Neuronal stem cell (in vitro differentiated cells): ENCODE results near the gene SMIM10L2A.

ENCODE experiments used
- DNase-seq: peaks from one replicate; pipeline ENCODE4 v3.0.0-alpha.2; 2013; ENCODE audit warnings: low spot score
- H2AFZ ChIP-seq: one replicate; pipeline ENCODE4 v1.6.1; 2013; ENCODE audit warnings: mild to moderate bottlenecking, low read length, inconsistent platforms
- H2AK5ac ChIP-seq: 2 replicates; pipeline ENCODE4 v1.6.1; 2013; ENCODE audit warnings: low read depth, mild to moderate bottlenecking, inconsistent platforms, low read length, moderate library complexity, mixed read lengths
- H2BK120ac ChIP-seq: 2 replicates; pipeline ENCODE4 v1.6.1; 2013; ENCODE audit warnings: low read depth, mild to moderate bottlenecking, inconsistent platforms, low read length, moderate library complexity, mixed read lengths
- H2BK12ac ChIP-seq: one replicate; pipeline ENCODE4 v1.6.1; 2013; ENCODE audit warnings: low read length, inconsistent platforms
- H2BK15ac ChIP-seq: 2 replicates; pipeline ENCODE4 v1.6.1; 2013; ENCODE audit warnings: mild to moderate bottlenecking, low read length, inconsistent platforms, mixed read lengths
- H2BK5ac ChIP-seq: one replicate; pipeline ENCODE4 v1.6.1; 2013; ENCODE audit warnings: inconsistent platforms, mild to moderate bottlenecking, low read length, moderate library complexity
- H3K14ac ChIP-seq: one replicate; pipeline ENCODE4 v1.6.1; 2013; ENCODE audit warnings: low read length, inconsistent platforms
- H3K18ac ChIP-seq: 2 replicates; pipeline ENCODE4 v1.6.1; 2013; ENCODE audit warnings: low read length, inconsistent platforms
- H3K23ac ChIP-seq: 2 replicates; pipeline ENCODE4 v1.6.1; 2013; ENCODE audit warnings: low read depth, mild to moderate bottlenecking, mixed read lengths, low read length, inconsistent platforms; ENCODE audit not compliant: poor library complexity
- H3K27ac ChIP-seq: replicated peaks from 3 replicates; pipeline ENCODE4 v1.5.1; 2013; ENCODE audit warnings: low read length, inconsistent platforms
- H3K27me3 ChIP-seq, 3 experiments: 2 replicates each; pipeline ENCODE4 v1.6.1; 2013; ENCODE audit warnings: low read length in 3 of 3, mild to moderate bottlenecking in 2 of 3, inconsistent platforms in 1 of 3, low read depth in 1 of 3, mixed read lengths in 1 of 3, moderate library complexity in 1 of 3; ENCODE audit not compliant: control insufficient read depth in 3 of 3, insufficient read depth in 3 of 3
- H3K36me3 ChIP-seq, 2 donors: replicated peaks in 1 of 2; 2 replicates each; pipeline ENCODE4 v1.6.1; 2013; ENCODE audit warnings: low read length in 2 of 2; ENCODE audit not compliant: control insufficient read depth in 2 of 2, insufficient read depth in 2 of 2
- H3K4ac ChIP-seq: 2 replicates; pipeline ENCODE4 v1.6.1; 2013; ENCODE audit warnings: inconsistent platforms, mild to moderate bottlenecking, low read length, moderate library complexity
- H3K4me1 ChIP-seq, 2 donors: 1 replicate in 1 of 2; 2 replicates in 1 of 2; pipeline ENCODE4 v1.6.1; 2013; ENCODE audit warnings: low read length in 2 of 2, low read depth in 1 of 2; ENCODE audit not compliant: control insufficient read depth in 2 of 2, insufficient read depth in 1 of 2
- H3K4me2 ChIP-seq: one replicate; pipeline ENCODE4 v1.6.1; 2013; ENCODE audit warnings: mild to moderate bottlenecking, low read length, inconsistent platforms; ENCODE audit not compliant: insufficient read depth, poor library complexity, severe bottlenecking
- H3K4me3 ChIP-seq, 2 donors: 2 replicates each; pipeline ENCODE4 v1.5.1; 2013; ENCODE audit warnings: low read length in 2 of 2, mild to moderate bottlenecking in 2 of 2, inconsistent platforms in 1 of 2, moderate library complexity in 1 of 2
- H3K79me1 ChIP-seq: one replicate; pipeline ENCODE4 v1.6.1; 2013; ENCODE audit warnings: low read depth, mild to moderate bottlenecking, inconsistent platforms, low read length, moderate library complexity
- H3K9ac ChIP-seq: one replicate; pipeline ENCODE4 v1.6.1; 2013; ENCODE audit warnings: mild to moderate bottlenecking, low read depth, low read length, inconsistent platforms; ENCODE audit not compliant: poor library complexity
- H3K9me3 ChIP-seq, 2 donors: replicated peaks in 1 of 2; 2 replicates each; pipeline versions ENCODE3 to v1.6.1; 2013; ENCODE audit warnings: low read length in 2 of 2, mild to moderate bottlenecking in 2 of 2, inconsistent platforms in 1 of 2, low read depth in 1 of 2, mixed read lengths in 1 of 2, moderate library complexity in 1 of 2; ENCODE audit not compliant: control insufficient read depth in 2 of 2, insufficient read depth in 1 of 2
- H4K8ac ChIP-seq: one replicate; pipeline ENCODE4 v1.6.1; 2013; ENCODE audit warnings: low read depth, mild to moderate bottlenecking, inconsistent platforms, low read length, moderate library complexity
- H4K91ac ChIP-seq: one replicate; pipeline ENCODE4 v1.6.1; 2013; ENCODE audit warnings: low read length, low read depth, mild to moderate bottlenecking, inconsistent platforms; ENCODE audit not compliant: poor library complexity
- WGBS, 2 donors: extraction: QIAGEN DNeasy Blood & Tissue Kit; methylation state at CpG; one replicate each; pipeline ENCODE4 v1.1.7; 2013; ENCODE audit warnings: missing lambda C conversion rate in 2 of 2, mixed read lengths in 1 of 2; ENCODE audit not compliant: insufficient read length in 2 of 2, insufficient replicate concordance in 1 of 2; ENCODE audit errors: extremely low coverage in 2 of 2; 5-methylcytosine and 5-hydroxymethylcytosine counted together

The SMIM10L2A gene

GRCh38 chrX:135424469-135424868 is 2.7 kb downstream of the SMIM10L2A start:
- no peak overlapping the region for H2BK12ac ChIP-seq
- no peak overlapping the region for H3K18ac ChIP-seq
- DNase-seq = no peak
- no peak overlapping the region for H3K4me3 ChIP-seq
- no peaks in the 10 kb centered on the region for H3K4me1 ChIP-seq
- H2BK5ac ChIP-seq = no peak overlapping the region
- no peak overlapping the region for H2AK5ac ChIP-seq
- H2BK120ac ChIP-seq = no peak overlapping the region
- H2AFZ ChIP-seq = no peak overlapping the region
- no peaks in the 10 kb centered on the region for H3K9me3 ChIP-seq
- no peak overlapping the region for H3K27ac ChIP-seq
- H4K8ac ChIP-seq = no peak overlapping the region
- H3K36me3 ChIP-seq = no peaks in the 10 kb centered on the region
- H2BK15ac ChIP-seq = no peak overlapping the region
- WGBS, 2 donors = no CpG with 5 or more reads among the region's 9 CpGs
- peaks cover 0 to 17% (median 0%) of the 10 kb centered on the region in 3 experiments for H3K27me3 ChIP-seq
- no peaks in the 10 kb centered on the region for H3K79me1 ChIP-seq
- H3K14ac ChIP-seq = no peak overlapping the region
- H3K4ac ChIP-seq = no peak overlapping the region
- no peak overlapping the region for H3K4me2 ChIP-seq
- no peak overlapping the region for H3K23ac ChIP-seq
- H3K9ac ChIP-seq = no peak overlapping the region
- H4K91ac ChIP-seq = no peak overlapping the region

- no peak overlapping the region for H3K9ac ChIP-seq
- H2BK120ac ChIP-seq = no peak overlapping the region
- no peak overlapping the region for H2BK15ac ChIP-seq
- H3K4ac ChIP-seq = no peak overlapping the region
- H3K23ac ChIP-seq = no peak overlapping the region
- no peak overlapping the region for H4K8ac ChIP-seq
- H3K14ac ChIP-seq = no peak overlapping the region
- no peak overlapping the region for H4K91ac ChIP-seq
- no peak for DNase-seq
- no peak overlapping the region for H2BK5ac ChIP-seq
- peaks cover 0 to 17% (median 0%) of the 10 kb centered on the region in 3 experiments for H3K27me3 ChIP-seq
- H2AFZ ChIP-seq = no peak overlapping the region
- H2AK5ac ChIP-seq = no peak overlapping the region
- no peak overlapping the region for H3K4me2 ChIP-seq
- no peak overlapping the region for H3K4me3 ChIP-seq
- no CpG with 5 or more reads among the region's 16 CpGs for WGBS, 2 donors
- no peaks in the 10 kb centered on the region for H3K4me1 ChIP-seq
- no peaks in the 10 kb centered on the region for H3K36me3 ChIP-seq
- no peaks in the 10 kb centered on the region for H3K79me1 ChIP-seq
- no peak overlapping the region for H2BK12ac ChIP-seq
- no peak overlapping the region for H3K18ac ChIP-seq
- no peaks in the 10 kb centered on the region for H3K9me3 ChIP-seq
- H3K27ac ChIP-seq = no peak overlapping the region
Observed at GRCh38 chrX:135425026-135425965, 3.6 kb downstream of the SMIM10L2A start.

- WGBS, 2 donors = no CpG with 5 or more reads among the region's 1 CpG
- Histone ChIP-seq H4K91ac (no peak overlapping the region), H2BK5ac (no peak overlapping the region), H4K8ac (no peak overlapping the region), H3K9ac (no peak overlapping the region), H3K14ac (no peak overlapping the region), H3K79me1 (no peaks in the 10 kb centered on the region), H2BK12ac (no peak overlapping the region), H3K18ac (no peak overlapping the region), H3K27ac (no peak overlapping the region), H2BK15ac (no peak overlapping the region), H3K9me3 (no peaks in the 10 kb centered on the region), H2BK120ac (no peak overlapping the region), H3K23ac (no peak overlapping the region), H3K4ac (no peak overlapping the region), H2AFZ (no peak overlapping the region), H3K27me3 (peaks cover 0 to 10% (median 0%) of the 10 kb centered on the region in 3 experiments), H3K4me2 (no peak overlapping the region), H2AK5ac (no peak overlapping the region), H3K4me1 (no peaks in the 10 kb centered on the region), H3K4me3 (no peak overlapping the region), H3K36me3 (no peaks in the 10 kb centered on the region)
- DNase-seq = no peak
Observed at GRCh38 chrX:135429429-135429828, 7.7 kb downstream of the SMIM10L2A start.

- no peak overlapping the region for H3K27ac ChIP-seq
- no peaks in the 10 kb centered on the region for H3K79me1 ChIP-seq
- no peaks in the 10 kb centered on the region for H3K9me3 ChIP-seq
- no peak overlapping the region for H3K14ac ChIP-seq
- H2BK15ac ChIP-seq = no peak overlapping the region
- H3K4me1 ChIP-seq = no peaks in the 10 kb centered on the region
- no peak overlapping the region for H3K4me3 ChIP-seq
- no peak overlapping the region for H3K18ac ChIP-seq
- H2AFZ ChIP-seq = no peak overlapping the region
- no peak overlapping the region for H2BK5ac ChIP-seq
- no peak overlapping the region for H4K8ac ChIP-seq
- H4K91ac ChIP-seq = no peak overlapping the region
- H2BK120ac ChIP-seq = no peak overlapping the region
- H3K36me3 ChIP-seq = no peaks in the 10 kb centered on the region
- DNase-seq = no peak
- H3K4ac ChIP-seq = no peak overlapping the region
- no peak overlapping the region for H2AK5ac ChIP-seq
- H3K4me2 ChIP-seq = no peak overlapping the region
- H3K9ac ChIP-seq = no peak overlapping the region
- H2BK12ac ChIP-seq = no peak overlapping the region
- no peak overlapping the region for H3K23ac ChIP-seq
- peaks cover 0 to 10% (median 0%) of the 10 kb centered on the region in 3 experiments for H3K27me3 ChIP-seq
Observed at GRCh38 chrX:135431886-135432285, 10.1 kb downstream of the SMIM10L2A start.
